Activated CD4-positive, alpha-beta memory T cell treated with anti-CD3 and anti-CD28 coated beads, Interleukin-2, amount 10 ng/mL, durations not matched to agents 7 days and 5 days (primary cell): ENCODE results near the gene HES1. TPM values are rescaled to one million over a fixed set of nuclear protein-coding genes. Genes with fewer than 3 reads are reported as not detected.
"Not testable (repeated sequence)": the region's sequence is repeated elsewhere in the genome, so short reads cannot be mapped to it uniquely, and the experiment has no call there.

Source experiments
- CTCF ChIA-PET: fragments of 350-600 bp; sonication (Branson Sonifier 250); formaldehyde crosslinking; loops from one replicate; lab custom pipeline; 2021; ENCODE audit warnings: antibody characterized with exemption, inconsistent platforms; lab: Charles Lee
- POLR2A ChIA-PET: fragments of 350-600 bp; sonication (Branson Sonifier 250); formaldehyde crosslinking; loops from one replicate; lab custom pipeline; 2021; ENCODE audit warnings: antibody characterized with exemption; lab: Charles Lee
- DNase-seq: peaks from one replicate; pipeline ENCODE4 v3.0.0-alpha.2; 2020
- H3K27ac Mint-ChIP-seq: one replicate; pipeline ENCODE4 v1.8.0; 2021; ENCODE audit warnings: mild to moderate bottlenecking, mixed read lengths
- H3K27me3 Mint-ChIP-seq: one replicate; pipeline ENCODE4 v1.8.0; 2021; ENCODE audit warnings: mixed read lengths
- H3K36me3 Mint-ChIP-seq: one replicate; pipeline ENCODE4 v1.8.0; 2021; ENCODE audit warnings: low read depth, mixed read lengths
- H3K4me1 Mint-ChIP-seq: one replicate; pipeline ENCODE4 v1.8.0; 2021; ENCODE audit warnings: mixed read lengths
- H3K4me3 Mint-ChIP-seq: one replicate; pipeline ENCODE4 v1.8.0; 2021; ENCODE audit warnings: mild to moderate bottlenecking, mixed read lengths
- H3K9me3 Mint-ChIP-seq: one replicate; pipeline ENCODE4 v1.8.0; 2021; ENCODE audit warnings: mixed read lengths
- total RNA-seq, 2 experiments: library from RNA; stranded (reverse); gene quantifications; one replicate each; pipeline ENCODE4 v1.2.3, GENCODE V29; 2021

Gene HES1
- total RNA-seq, 2 experiments from 2014 or later, result 11.2 to 11.3 TPM

GRCh38 chr3:194123726-194124125 is 12.2 kb upstream of the HES1 start:
- no peak overlapping the region for H3K4me3 Mint-ChIP-seq
- ChIA-PET POLR2A (interaction anchor here (1.4 kb wide), 1 partner anchor 19 kb away, joined by 3 read pairs; no protein-coding TSS in a partner anchor), CTCF (interaction anchor here (1.3 kb wide), 1 partner anchor 192 kb away, joined by 5 read pairs; no protein-coding TSS in a partner anchor)
- H3K4me1 Mint-ChIP-seq, result peaks cover 8% of the 10 kb centered on the region
- DNase-seq, result no peak
- no peaks in the 10 kb centered on the region for H3K9me3 Mint-ChIP-seq
- H3K27ac Mint-ChIP-seq, result no peak overlapping the region
- no peaks in the 10 kb centered on the region for H3K36me3 Mint-ChIP-seq
- peaks cover 84% of the 10 kb centered on the region for H3K27me3 Mint-ChIP-seq

GRCh38 chr3:194124193-194124592 is 11.8 kb upstream of the HES1 start:
- Mint-ChIP-seq H3K27me3 (peaks cover 80% of the 10 kb centered on the region), H3K27ac (no peak overlapping the region), H3K4me1 (peaks cover 8% of the 10 kb centered on the region), H3K36me3 (no peaks in the 10 kb centered on the region), H3K9me3 (no peaks in the 10 kb centered on the region), H3K4me3 (no peak overlapping the region)
- no peak for DNase-seq
- ChIA-PET CTCF (interaction anchor here (8.8 kb wide), 1 partner anchor 190 kb away, joined by 69 read pairs; no protein-coding TSS in a partner anchor), POLR2A (interaction anchor here (0.8 to 1.4 kb wide), 2 partner anchors 12 to 20 kb away, joined by 3 read pairs; partner anchors contain the start of gene HES1)

GRCh38 chr3:194125442-194125841 is 10.5 kb upstream of the HES1 start:
- Mint-ChIP-seq H3K27ac (no peak overlapping the region), H3K36me3 (no peaks in the 10 kb centered on the region), H3K9me3 (no peaks in the 10 kb centered on the region), H3K27me3 (peaks cover 73% of the 10 kb centered on the region), H3K4me1 (peaks cover 13% of the 10 kb centered on the region), H3K4me3 (no peak overlapping the region)
- no peak for DNase-seq
- ChIA-PET POLR2A (no interaction called here), CTCF (interaction anchor here (8.8 kb wide), 1 partner anchor 189 kb away, joined by 69 read pairs; no protein-coding TSS in a partner anchor)

- Mint-ChIP-seq H3K27me3 (peaks cover 73% of the 10 kb centered on the region), H3K36me3 (no peaks in the 10 kb centered on the region), H3K4me3 (no peak overlapping the region), H3K4me1 (peaks cover 25% of the 10 kb centered on the region), H3K9me3 (no peaks in the 10 kb centered on the region), H3K27ac (no peak overlapping the region)
- CTCF ChIA-PET, result interaction anchor here (1.6 to 8.8 kb wide), 2 partner anchors 188 to 207 kb away, joined by 3 to 69 read pairs; no protein-coding TSS in a partner anchor
- no peak for DNase-seq
- POLR2A ChIA-PET, result no interaction called here
These were observed 9.2 kb upstream of the HES1 start for GRCh38 chr3:194126790-194127189.

GRCh38 chr3:194128202-194128918 is 7.6 kb upstream of the HES1 start:
- Mint-ChIP-seq H3K36me3 (peaks cover 7% of the 10 kb centered on the region), H3K27me3 (peaks cover 75% of the 10 kb centered on the region), H3K4me3 (no peak overlapping the region), H3K27ac (no peak overlapping the region), H3K9me3 (no peaks in the 10 kb centered on the region), H3K4me1 (peaks cover 39% of the 10 kb centered on the region)
- CTCF ChIA-PET, result interaction anchor here (0.9 to 8.8 kb wide), 7 partner anchors 13 to 544 kb away, joined by 3 to 69 read pairs (median 3); partner anchors contain the start of gene LSG1
- POLR2A ChIA-PET, result interaction anchor here (1.2 kb wide), 1 partner anchor 187 kb away, joined by 3 read pairs; no protein-coding TSS in a partner anchor
- DNase-seq, result no peak

GRCh38 chr3:194128919-194129295 is 7.0 kb upstream of the HES1 start:
- CTCF ChIA-PET, result interaction anchor here (0.6 to 8.8 kb wide), 6 partner anchors 13 to 543 kb away, joined by 3 to 69 read pairs (median 4); partner anchors contain the start of gene LSG1
- not testable (repeated sequence) for H3K4me3 Mint-ChIP-seq
- peaks cover 74% of the 10 kb centered on the region for H3K27me3 Mint-ChIP-seq

GRCh38 chr3:194129581-194130133 is 6.3 kb upstream of the HES1 start:
- ChIA-PET CTCF (interaction anchor here (1.0 to 8.8 kb wide), 3 partner anchors 45 to 204 kb away, joined by 3 to 69 read pairs (median 8); no protein-coding TSS in a partner anchor), POLR2A (interaction anchor here (1.8 to 2.7 kb wide), 2 partner anchors 11 to 177 kb away, joined by 9 to 24 read pairs; no protein-coding TSS in a partner anchor)
- Mint-ChIP-seq H3K4me3 (no peak overlapping the region), H3K27me3 (peaks cover 67% of the 10 kb centered on the region), H3K9me3 (no peaks in the 10 kb centered on the region), H3K36me3 (peaks cover 11% of the 10 kb centered on the region), H3K4me1 (peaks cover 44% of the 10 kb centered on the region), H3K27ac (no peak overlapping the region)
- no peak for DNase-seq

More at GRCh38 chr3:194128919-194129295, 7.0 kb upstream of the HES1 start:
- H3K4me1 Mint-ChIP-seq, result peaks cover 44% of the 10 kb centered on the region
- H3K27ac Mint-ChIP-seq, DNase-seq, H3K9me3 Mint-ChIP-seq: not testable (repeated sequence)
- peaks cover 11% of the 10 kb centered on the region for H3K36me3 Mint-ChIP-seq
- POLR2A ChIA-PET, result interaction anchor here (1.2 to 2.7 kb wide), 2 partner anchors 12 to 186 kb away, joined by 3 to 24 read pairs; no protein-coding TSS in a partner anchor

- ChIA-PET POLR2A (interaction anchor here (0.8 to 2.7 kb wide), 3 partner anchors 11 to 186 kb away, joined by 3 to 24 read pairs (median 9); no protein-coding TSS in a partner anchor), CTCF (interaction anchor here (1.3 to 8.8 kb wide), 4 partner anchors 46 to 465 kb away, joined by 3 to 69 read pairs (median 6); no protein-coding TSS in a partner anchor)
- DNase-seq, result no peak
- H3K27me3 Mint-ChIP-seq, result peaks cover 64% of the 10 kb centered on the region
- H3K36me3 Mint-ChIP-seq, result peaks cover 13% of the 10 kb centered on the region
- H3K4me1 Mint-ChIP-seq, result peaks cover 46% of the 10 kb centered on the region
- H3K4me3 Mint-ChIP-seq, result no peak overlapping the region
- no peaks in the 10 kb centered on the region for H3K9me3 Mint-ChIP-seq
- no peak overlapping the region for H3K27ac Mint-ChIP-seq
These were observed 5.8 kb upstream of the HES1 start for GRCh38 chr3:194130188-194130587.

- Mint-ChIP-seq H3K4me3 (peak overlapping the region; percentile 9), H3K36me3 (peaks cover 13% of the 10 kb centered on the region), H3K9me3 (no peaks in the 10 kb centered on the region), H3K4me1 (peaks cover 53% of the 10 kb centered on the region), H3K27ac (no peak overlapping the region), H3K27me3 (peaks cover 63% of the 10 kb centered on the region)
- peak; percentile 44 for DNase-seq
- CTCF ChIA-PET, result interaction anchor here (0.7 to 8.8 kb wide), 7 partner anchors 21 to 466 kb away, joined by 3 to 69 read pairs (median 3); no protein-coding TSS in a partner anchor
- POLR2A ChIA-PET, result interaction anchor here (0.8 to 2.7 kb wide), 3 partner anchors 10 to 185 kb away, joined by 3 to 24 read pairs (median 9); no protein-coding TSS in a partner anchor
These were observed 5.0 kb upstream of the HES1 start for GRCh38 chr3:194130807-194131589.

GRCh38 chr3:194132465-194133286 is 3.3 kb upstream of the HES1 start:
- DNase-seq, result no peak
- Mint-ChIP-seq H3K4me3 (peak overlapping the region; percentile 68), H3K27me3 (peaks cover 66% of the 10 kb centered on the region), H3K9me3 (no peaks in the 10 kb centered on the region), H3K27ac (no peak overlapping the region), H3K4me1 (peaks cover 69% of the 10 kb centered on the region), H3K36me3 (peaks cover 22% of the 10 kb centered on the region)
- ChIA-PET CTCF (interaction anchor here (0.9 to 10.2 kb wide), 4 partner anchors 162 to 352 kb away, joined by 3 to 92 read pairs (median 36); no protein-coding TSS in a partner anchor), POLR2A (interaction anchor here (1.0 to 1.1 kb wide), 3 partner anchors 8 to 12 kb away, joined by 3 to 4 read pairs (median 3); no protein-coding TSS in a partner anchor)

GRCh38 chr3:194133661-194134230 is 2.2 kb upstream of the HES1 start:
- CTCF ChIA-PET, result interaction anchor here (0.9 to 10.2 kb wide), 3 partner anchors 164 to 353 kb away, joined by 3 to 92 read pairs (median 3); no protein-coding TSS in a partner anchor
- peak; percentile 21 for DNase-seq
- peaks cover 67% of the 10 kb centered on the region for H3K4me1 Mint-ChIP-seq
- H3K36me3 Mint-ChIP-seq, result peaks cover 26% of the 10 kb centered on the region
- H3K27me3 Mint-ChIP-seq, result peaks cover 64% of the 10 kb centered on the region
- H3K4me3 Mint-ChIP-seq, result peak overlapping the region; percentile 68
- POLR2A ChIA-PET, result interaction anchor here (1.1 to 8.7 kb wide), 2 partner anchors 8 to 174 kb away, joined by 4 to 85 read pairs; no protein-coding TSS in a partner anchor
- H3K27ac Mint-ChIP-seq, result peak overlapping the region; percentile 27
- no peaks in the 10 kb centered on the region for H3K9me3 Mint-ChIP-seq
